K562 (cell line): ENCODE results near the gene MDC1. TPM values are rescaled to one million over a fixed set of nuclear protein-coding genes. Genes with fewer than 3 reads are reported as not detected.

Experiments used
- ATAC-seq: fragments of 200-7000 bp; cut with Tn5 transposase; 3 replicates; pipeline ENCODE4 v1.9.1; 2020; ENCODE audit warnings: moderate library complexity
- BruUV-seq: library from RNA; stranded (reverse); fragments of 400-500 nt; replicated peaks from 2 replicates; lab custom pipeline; 2021; lab: Mats Ljungman, UMichigan
- CTCF ChIA-PET: fragments of 300-600 bp; formaldehyde crosslinking; extraction: SDS; loops from one replicate; lab custom pipeline; 2021; ENCODE audit warnings: low intra/inter-chr PET ratio; lab: Yijun Ruan, JAX
- POLR2A ChIA-PET: fragments of 300-600, 350-650 bp; sonication (Branson Sonifier 250); formaldehyde crosslinking; extraction: SDS; loops from one replicate; lab custom pipeline; 2021; ENCODE audit warnings: antibody characterized with exemption, inconsistent platforms; lab: Yijun Ruan, JAX
- DNase-seq, 4 experiments: peaks; one replicate each; pipeline versions ENCODE4 v3.0.0 to v3.0.0-alpha.2; 2011 to 2018; ENCODE audit warnings: low spot score in 3 of 4, mixed read lengths in 3 of 4; ENCODE audit errors: extremely low read depth in 1 of 4
- FAIRE-seq: peaks from 2 replicates; lab custom pipeline; 2011; peaks lifted over from hg19 to GRCh38; lab: Jason Lieb, UNC
- H2AFZ ChIP-seq: 2 replicates; pipeline ENCODE4 v1.6.0; 2011; ENCODE audit warnings: low read depth, low read length, control low read depth, inconsistent platforms
- H3K27ac ChIP-seq: fragments of 200-600 bp; 3 replicates; pipeline ENCODE4 v1.8.0; 2011; ENCODE audit warnings: low read depth, mild to moderate bottlenecking, control low read depth, inconsistent platforms, low read length, moderate library complexity, mixed read lengths; ENCODE audit errors: extremely low read depth
- H3K27me3 ChIP-seq, 2 experiments: fragments of 300-600 bp in 1 of 2; 2 replicates in 1 of 2; 3 replicates in 1 of 2; pipeline versions ENCODE4 v1.6.0 to v1.8.0; 2011; ENCODE audit warnings: inconsistent platforms in 2 of 2, low read length in 2 of 2, mild to moderate bottlenecking in 1 of 2, mixed read lengths in 1 of 2, moderate library complexity in 1 of 2; ENCODE audit not compliant: control insufficient read depth in 2 of 2, insufficient read depth in 2 of 2
- H3K36me3 ChIP-seq: fragments of 300-600 bp; 3 replicates; pipeline ENCODE4 v1.8.0; 2011; ENCODE audit warnings: mild to moderate bottlenecking, low read length, inconsistent platforms; ENCODE audit not compliant: control insufficient read depth, insufficient read depth
- H3K4me1 ChIP-seq, 2 experiments: fragments of 200-600 bp in 1 of 2; replicated peaks in 1 of 2; 2 replicates in 1 of 2; 3 replicates in 1 of 2; pipeline versions ENCODE4 v1.5.1 to v1.8.0; 2011; ENCODE audit warnings: inconsistent platforms in 2 of 2, low read length in 2 of 2, mild to moderate bottlenecking in 1 of 2, mixed read lengths in 1 of 2, moderate library complexity in 1 of 2; ENCODE audit not compliant: control insufficient read depth in 2 of 2, insufficient read depth in 2 of 2
- H3K4me2 ChIP-seq: 2 replicates; pipeline ENCODE4 v1.6.1; 2011; ENCODE audit warnings: low read length, control low read depth, inconsistent platforms, mixed read lengths; ENCODE audit not compliant: insufficient read depth
- H3K4me3 ChIP-seq: fragments of 200-600 bp; sonication (generic), shearing (Covaris generic); 2 replicates; pipeline ENCODE4 v1.5.1; 2016; ENCODE audit warnings: control low read depth, inconsistent platforms
- H3K79me2 ChIP-seq: fragments of 200-600 bp; 3 replicates; pipeline ENCODE4 v1.8.0; 2011; ENCODE audit warnings: low read length, inconsistent platforms; ENCODE audit not compliant: control insufficient read depth, insufficient read depth
- H3K9ac ChIP-seq, 2 experiments: 2 replicates each; pipeline versions ENCODE4 v1.6.0 to v1.6.1; 2011; ENCODE audit warnings: low read depth in 2 of 2, low read length in 2 of 2, control low read depth in 1 of 2, inconsistent platforms in 1 of 2, mild to moderate bottlenecking in 1 of 2, mixed read lengths in 1 of 2; ENCODE audit not compliant: insufficient read depth in 1 of 2
- H3K9me1 ChIP-seq: one replicate; pipeline ENCODE4 v1.6.0; 2011; ENCODE audit warnings: inconsistent platforms, mild to moderate bottlenecking, low read length, moderate library complexity; ENCODE audit not compliant: control insufficient read depth, insufficient read depth
- H3K9me3 ChIP-seq: replicated peaks from 2 replicates; pipeline ENCODE4 v1.5.1; 2011; ENCODE audit warnings: low read depth, low read length, inconsistent platforms; ENCODE audit not compliant: control insufficient read depth, insufficient read depth
- H4K20me1 ChIP-seq: replicated peaks from 2 replicates; pipeline ENCODE4 v1.6.1; 2011; ENCODE audit warnings: low read length, inconsistent platforms, mixed read lengths; ENCODE audit not compliant: control insufficient read depth, insufficient read depth
- CBFA2T2 ChIP-seq: fragments of 450-650 bp; conservative IDR thresholded peaks from 2 replicates; pipeline ENCODE4 v1.6.1; 2017; ENCODE audit warnings: mild to moderate bottlenecking
- CTBP1 ChIP-seq: fragments of 450-650 bp; IDR thresholded peaks from 2 replicates; pipeline ENCODE4 v1.6.1; 2016; ENCODE audit warnings: borderline replicate concordance
- CUX1 ChIP-seq: fragments of 200-800 bp; sonication (Bioruptor generic); IDR thresholded peaks from 2 replicates; pipeline ENCODE4 v1.6.1; 2016; ENCODE audit warnings: missing genetic modification characterization, missing compliant biosample characterization
- HMGN3 ChIP-seq: IDR thresholded peaks from 2 replicates; pipeline ENCODE4 v1.6.1; 2011; ENCODE audit warnings: borderline replicate concordance, low read depth, mild to moderate bottlenecking, mixed read lengths, low read length; ENCODE audit not compliant: insufficient read length; ENCODE audit errors: extremely low read depth
- KAT8 ChIP-seq: fragments of 450-650 bp; IDR thresholded peaks from 2 replicates; pipeline ENCODE4 v1.6.1; 2016; ENCODE audit warnings: low read depth, mild to moderate bottlenecking
- POLR2AphosphoS2 ChIP-seq: IDR thresholded peaks from 2 replicates; pipeline ENCODE4 v1.6.1; 2012; ENCODE audit warnings: low read length, improper control_type of control experiment
- RB1 ChIP-seq: fragments of 450-650 bp; IDR thresholded peaks from 2 replicates; pipeline ENCODE4 v1.6.1; 2017; ENCODE audit warnings: low read depth, mild to moderate bottlenecking
- TAF15 ChIP-seq: fragments of 200-400 bp; formaldehyde crosslinking; IDR thresholded peaks from 2 replicates; pipeline ENCODE4 v1.6.1; 2017; ENCODE audit warnings: mild to moderate bottlenecking, low read depth, low read length, moderate library complexity
- TCF7 ChIP-seq: sonication (generic); IDR thresholded peaks from 2 replicates; pipeline ENCODE4 v1.6.1; 2016; ENCODE audit warnings: antibody characterized with exemption, borderline replicate concordance
- TFAP4 ChIP-seq: sonication (generic); formaldehyde crosslinking; IDR thresholded peaks from 2 replicates; pipeline ENCODE4 v1.8.0; 2022; ENCODE audit warnings: missing genetic modification reagents, mild to moderate bottlenecking, moderate library complexity, borderline replicate concordance
- ZBTB17 ChIP-seq: fragments of 450-650 bp; formaldehyde crosslinking; IDR thresholded peaks from 2 replicates; pipeline ENCODE4 v1.4.0; 2020; ENCODE audit warnings: mild to moderate bottlenecking
- ZNF143 ChIP-seq: sonication (generic); formaldehyde crosslinking; IDR thresholded peaks from 2 replicates; pipeline ENCODE4 v1.9.0; 2022; ENCODE audit warnings: mild to moderate bottlenecking, missing genetic modification reagents
- ZNF384 ChIP-seq: IDR thresholded peaks from 2 replicates; pipeline ENCODE4 v1.6.1; 2012; ENCODE audit warnings: low read depth, low read length, improper control_type of control experiment
- whole genome bisulfite sequencing: fragments of 100-300 bp; shearing (Covaris generic); methylation state at CpG from one replicate; pipeline ENCODE4 v1.1.6; 2016; ENCODE audit warnings: low coverage, mixed read lengths; ENCODE audit not compliant: insufficient coverage; ENCODE audit errors: missing lambda C conversion rate; 5-methylcytosine and 5-hydroxymethylcytosine counted together
- in situ Hi-C: fragments of 300-500 bp; cut with MboI; formaldehyde crosslinking; loops from 4 replicates; pipeline ENCODE4 v1.15.0; 2018; ENCODE audit warnings: inconsistent platforms, mixed read lengths
- intact Hi-C: fragments of 100-400 bp; cut with micrococcal nuclease; formaldehyde crosslinking; loops from 2 replicates; pipeline ENCODE4 v1.14.2; 2022
- polyA plus RNA-seq, 8 experiments: library from polyadenylated mRNA; depleted of rRNA in 4 of 8; stranded (reverse) in 5 of 8; unstranded in 3 of 8; fragments of >200 nt; fragmentation: Nextera tagmentation in 2 of 8; fragmentation: Illumina TruSeq in 1 of 8; extraction: Ambion mirVana in 2 of 8; extraction: Trizol in 1 of 8; gene quantifications; 2 replicates each; pipeline versions ENCODE4 v1.2.1 to v1.2.3, GENCODE V29; 2011 to 2014; ENCODE audit warnings: inconsistent platforms in 1 of 8, missing spikeins in 1 of 8
- total RNA-seq, 7 experiments: library from RNA; depleted of rRNA in 6 of 7; stranded (reverse); fragments of >200 nt in 6 of 7; fragmentation: Illumina TruSeq in 2 of 7; extraction: Trizol in 2 of 7; gene quantifications; 2 replicates each; pipeline versions ENCODE4 v1.2.1 to v1.2.3, GENCODE V29; 2011 to 2021; ENCODE audit warnings: low replicate concordance in 1 of 7

The MDC1 gene
- total and polyA plus RNA-seq, 9 of the 15 experiments (the other 6 are each of a cell fraction or from before 2014, with no cell fraction given), result 8.2 to 114 (median 20.0) TPM

- DNase-seq (peak; percentile 79 to 86 (median 84)), FAIRE-seq (peak; percentile 49), ATAC-seq (peak; percentile 90)
- Histone ChIP-seq H3K36me3 (peaks cover 75% of the 10 kb centered on the region), H3K27ac (0 out of 3 replicates have a peak overlapping the region, but pooled peaks have one; percentile 18), H3K27me3 (no peaks in the 10 kb centered on the region), H3K79me2 (peaks cover 3% of the 10 kb centered on the region; the same call in 2 of the 3 replicates), H3K4me3 (no peak overlapping the region), H4K20me1 (peaks cover 7% of the 10 kb centered on the region), H3K9me3 (no peaks in the 10 kb centered on the region), H3K4me2 (0 out of 2 replicates have a peak overlapping the region, but pooled peaks have one; percentile 27), H3K9me1 (peaks cover 2% of the 10 kb centered on the region), H3K4me1 (peaks cover 0 to 7% of the 10 kb centered on the region in 2 experiments; a peak in 3 of 5 replicates), H3K9ac (peak overlapping the region in 1 of 2 experiments; percentile 74; a peak in 2 of 4 replicates), H2AFZ (no peak overlapping the region; the same call in 1 of the 2 replicates)
- POLR2A ChIA-PET, result interaction anchor here (0.6 to 6.1 kb wide), 15 partner anchors 9 to 272 kb away, joined by 3 to 50 read pairs (median 4); partner anchors contain the start of genes FLOT1, MDC1 and TUBB
- intact Hi-C loops (loop anchor here (2.0 to 5.0 kb wide), 4 partner anchors 52 to 356 kb away; no protein-coding TSS in a partner anchor), in situ Hi-C loops (no loop called here)
- WGBS, result 43% methylated on average over 30 of the region's 30 CpGs
- CTCF ChIA-PET, result interaction anchor here (0.7 to 1.0 kb wide), 5 partner anchors 8 to 383 kb away, joined by 3 to 7 read pairs (median 3); partner anchors contain the start of gene ATAT1
- BruUV-seq, result no TSS peak
- peak; percentile 52 for TF ChIP-seq CTBP1
- TF ChIP-seq ZBTB17, result no peak
- peak; percentile 72 for TF ChIP-seq HMGN3
- no peak for TF ChIP-seq KAT8
- peak; percentile 44; the same call in 1 of the 2 replicates for TF ChIP-seq ZNF143 (CRISPR knock-in tag)
- TF ChIP-seq RB1, result peak; percentile 79
- TF ChIP-seq CUX1 (CRISPR knock-in tag), result no peak
- TF ChIP-seq POLR2AphosphoS2, result peak; percentile 85; the same call in 1 of the 2 replicates
- TF ChIP-seq ZNF384, result 0 out of 2 replicates have a peak, but pooled peaks have one; percentile 21
- TF ChIP-seq TAF15, result no peak
- peak; percentile 38 for TF ChIP-seq CBFA2T2
- 0 out of 2 replicates have a peak, but pooled peaks have one; percentile 52 for TF ChIP-seq TCF7
- peak; percentile 83 for TF ChIP-seq TFAP4 (CRISPR knock-in tag)
Measured at GRCh38 chr6:30730601-30731435, 13.7 kb upstream of the MDC1 start.
